CD4-positive, alpha-beta T cell treated with Interleukin-1 beta for 1 hour (primary cell): ENCODE results near the gene ZBED6.
"Not testable (repeated sequence)": the region's sequence is repeated elsewhere in the genome, so short reads cannot be mapped to it uniquely, and the experiment has no call there.

Source experiments
- DNase-seq, 2 donors: peaks; one replicate each; pipeline ENCODE4 v3.0.0-alpha.2; 2020 to 2022

ZBED6 gene

DNA sequence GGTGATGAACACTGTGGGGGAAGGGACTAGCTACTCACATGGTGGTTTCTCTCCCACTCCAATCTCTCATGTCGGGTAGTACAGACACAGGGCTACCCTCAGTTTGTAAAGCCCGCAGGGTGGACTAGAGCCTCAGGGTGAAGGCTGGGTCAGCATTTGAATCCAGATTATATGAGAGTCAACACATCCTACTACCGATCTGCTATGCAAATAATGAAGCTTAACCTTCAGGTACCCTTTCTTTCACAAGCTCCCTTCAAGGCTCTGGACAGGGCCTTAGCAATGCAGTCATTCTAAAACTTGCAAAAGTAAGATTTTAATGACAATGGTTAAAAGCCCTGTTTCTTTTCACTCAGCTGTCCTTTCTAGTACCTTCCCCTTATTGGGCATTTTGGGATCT lies 5.5 kb upstream of the ZBED6 start:
- DNase-seq, result no peak

DNA sequence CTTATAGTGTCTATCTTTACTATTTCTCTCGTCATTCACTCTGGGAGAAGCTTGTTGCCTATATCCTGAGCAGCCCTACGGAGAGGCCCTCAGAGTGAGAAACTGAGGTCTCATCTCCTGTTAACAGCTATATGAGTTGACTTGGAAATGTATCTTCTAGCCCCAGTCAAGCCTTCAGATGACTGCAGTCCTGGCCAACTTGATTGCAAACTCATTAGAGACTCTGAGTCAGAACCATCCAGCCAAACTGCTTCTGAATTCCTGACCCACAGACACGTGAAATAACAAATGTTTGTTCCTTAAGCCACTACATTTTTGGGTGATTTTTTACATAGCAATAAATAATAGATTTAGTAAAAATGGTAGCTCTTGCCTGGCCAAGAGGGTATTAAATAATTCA lies 3.9 kb upstream of the ZBED6 start:
- DNase-seq, result no peak

DNA sequence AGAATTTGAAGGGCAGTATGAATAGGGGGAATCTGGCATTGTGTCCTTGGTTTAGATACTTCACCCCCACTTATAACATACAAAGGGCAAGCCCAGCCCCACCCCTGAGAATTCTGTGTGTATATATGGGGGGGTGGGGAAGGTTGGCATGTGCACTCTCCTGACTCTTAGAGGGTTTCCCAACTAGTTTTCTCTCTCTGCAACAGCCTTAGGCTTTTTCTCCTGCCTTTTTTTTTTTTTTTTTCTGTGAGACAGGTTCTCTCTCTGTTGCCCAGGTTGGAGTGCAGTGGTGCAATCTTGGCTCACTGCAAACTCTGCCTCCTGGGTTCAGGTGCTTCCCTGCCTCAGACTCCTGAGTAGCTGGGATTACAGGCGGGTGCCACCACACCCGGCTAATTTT lies 2.9 kb upstream of the ZBED6 start:
- no peak for DNase-seq

DNA sequence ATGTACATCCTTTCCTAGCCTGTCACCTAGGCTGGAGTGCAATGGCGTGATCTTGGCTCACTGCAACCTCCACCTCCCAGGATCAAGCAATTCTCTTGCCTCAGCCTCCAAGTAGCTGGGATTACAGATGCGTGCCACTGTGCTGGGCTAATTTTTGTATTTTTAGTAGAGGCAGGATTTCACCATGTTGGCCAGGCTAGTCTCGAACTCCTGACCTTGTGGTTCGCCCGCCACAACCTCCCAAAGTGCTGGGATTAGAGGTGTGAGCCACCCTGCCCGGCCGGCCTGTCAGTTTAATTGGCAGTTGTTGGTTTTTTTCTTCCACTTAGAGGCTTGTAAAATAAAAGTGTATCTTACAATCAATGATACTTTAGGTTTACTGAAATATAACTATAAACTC lies 1.9 kb upstream of the ZBED6 start:
- DNase-seq, result not testable (repeated sequence)

DNA sequence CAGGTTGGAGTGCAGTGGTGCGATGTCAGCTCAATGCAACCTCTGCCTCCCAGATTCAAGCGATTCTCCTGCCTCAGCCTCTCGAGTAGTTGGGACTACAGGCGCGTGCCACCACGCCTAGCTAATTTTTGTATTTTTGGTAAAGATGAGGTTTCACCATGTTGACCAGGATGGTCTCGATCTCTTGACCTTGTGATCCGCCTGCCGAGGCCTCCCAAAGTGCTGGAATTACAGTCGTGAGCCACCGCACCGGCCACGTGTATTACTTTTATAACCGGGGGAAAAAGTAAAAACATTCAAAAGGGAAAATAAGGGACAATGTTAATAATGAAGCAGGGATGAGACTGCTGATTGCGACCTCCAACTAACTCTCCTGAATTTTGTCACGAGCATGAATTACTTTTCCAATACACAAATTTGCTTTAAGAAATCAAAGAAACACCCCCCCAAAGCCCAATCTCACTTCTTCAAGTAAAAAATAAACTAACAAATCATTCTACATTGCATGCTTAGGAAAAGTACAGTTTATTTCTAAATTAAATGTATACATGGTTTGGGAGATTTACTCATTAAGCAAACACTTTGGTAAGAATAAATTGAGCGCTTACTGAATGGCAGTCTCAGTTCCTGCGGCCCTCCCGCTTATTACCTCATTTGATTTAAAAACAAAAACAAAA lies 521 bp upstream of the ZBED6 start:
- no peak for DNase-seq

DNA sequence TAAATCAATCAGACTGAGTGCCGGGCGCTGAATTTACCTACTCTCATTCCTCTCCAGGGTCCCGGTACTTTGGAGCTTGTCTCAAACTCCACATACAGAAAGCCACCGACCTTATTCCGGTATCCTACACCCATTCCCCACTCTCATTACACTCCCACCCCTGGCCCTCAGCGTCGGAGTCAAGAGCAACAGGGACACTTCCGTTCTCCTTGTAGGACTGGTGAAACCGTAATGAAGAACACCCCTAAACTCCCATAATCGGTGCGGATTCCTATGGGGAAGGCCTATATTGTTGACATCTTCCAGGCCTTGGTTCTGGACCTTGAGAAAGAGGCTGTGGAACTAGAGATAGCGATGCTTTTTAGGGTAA lies 798 bp downstream of the ZBED6 start:
- peak; percentile 11 to 43 for DNase-seq

DNA sequence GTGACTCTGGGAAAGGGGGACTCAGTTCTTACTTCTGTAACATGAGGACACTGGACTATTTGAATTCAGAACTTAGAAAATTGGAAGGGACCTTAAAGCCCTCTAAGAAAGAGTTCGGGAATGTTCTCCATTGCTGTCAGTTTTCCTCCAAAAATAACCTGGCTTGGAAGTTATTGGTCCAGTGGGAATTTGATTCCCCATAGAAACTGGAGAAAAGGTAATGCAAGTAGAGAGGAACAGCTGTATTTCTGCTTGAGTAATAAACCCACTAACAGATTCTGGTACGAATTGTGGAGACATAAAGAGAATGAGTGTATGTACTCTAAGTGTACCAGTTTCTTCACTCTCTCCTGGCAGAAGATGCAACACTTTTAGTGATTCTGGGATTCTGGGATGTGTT lies 1.8 kb downstream of the ZBED6 start:
- DNase-seq, result no peak

DNA sequence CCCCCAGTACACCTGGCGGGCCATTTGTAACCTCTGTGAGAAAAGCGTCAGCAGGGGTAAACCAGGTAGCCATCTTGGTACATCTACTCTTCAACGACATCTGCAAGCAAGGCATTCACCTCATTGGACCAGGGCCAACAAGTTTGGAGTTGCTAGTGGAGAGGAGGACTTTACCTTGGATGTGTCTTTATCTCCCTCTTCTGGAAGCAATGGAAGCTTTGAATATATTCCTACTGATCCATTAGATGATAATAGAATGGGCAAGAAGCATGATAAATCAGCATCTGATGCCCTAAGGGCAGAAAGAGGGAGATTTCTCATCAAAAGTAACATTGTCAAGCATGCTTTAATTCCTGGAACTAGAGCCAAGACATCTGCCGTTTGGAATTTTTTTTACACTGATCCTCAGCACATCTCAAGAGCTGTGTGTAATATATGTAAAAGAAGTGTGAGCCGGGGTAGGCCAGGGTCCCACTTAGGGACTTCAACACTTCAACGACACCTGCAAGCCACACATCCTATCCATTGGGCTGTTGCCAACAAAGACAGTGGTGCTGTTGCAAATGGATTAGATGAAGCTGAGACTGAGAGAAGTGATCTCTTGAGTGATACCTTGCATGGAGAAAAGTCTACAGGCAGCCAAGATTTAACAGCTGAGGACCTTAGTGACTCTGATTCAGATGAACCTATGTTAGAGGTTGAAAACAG lies 2.7 kb downstream of the ZBED6 start:
- DNase-seq, result no peak

DNA sequence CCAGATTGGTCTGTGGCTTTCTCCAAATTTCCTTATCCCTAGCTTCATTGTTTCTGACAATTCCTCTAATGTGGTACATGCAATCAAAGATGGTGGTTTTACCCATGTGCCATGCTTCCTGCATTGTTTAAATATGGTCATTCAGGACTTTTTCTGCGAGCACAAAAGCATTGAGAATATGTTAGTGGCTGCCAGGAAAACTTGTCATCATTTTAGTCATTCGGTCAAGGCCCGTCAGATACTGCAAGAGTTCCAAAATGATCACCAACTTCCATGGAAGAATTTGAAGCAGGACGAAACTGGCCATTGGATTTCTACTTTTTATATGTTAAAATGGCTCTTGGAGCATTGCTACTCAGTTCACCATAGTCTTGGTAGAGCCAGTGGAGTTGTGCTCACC lies 3.7 kb downstream of the ZBED6 start:
- no peak for DNase-seq

DNA sequence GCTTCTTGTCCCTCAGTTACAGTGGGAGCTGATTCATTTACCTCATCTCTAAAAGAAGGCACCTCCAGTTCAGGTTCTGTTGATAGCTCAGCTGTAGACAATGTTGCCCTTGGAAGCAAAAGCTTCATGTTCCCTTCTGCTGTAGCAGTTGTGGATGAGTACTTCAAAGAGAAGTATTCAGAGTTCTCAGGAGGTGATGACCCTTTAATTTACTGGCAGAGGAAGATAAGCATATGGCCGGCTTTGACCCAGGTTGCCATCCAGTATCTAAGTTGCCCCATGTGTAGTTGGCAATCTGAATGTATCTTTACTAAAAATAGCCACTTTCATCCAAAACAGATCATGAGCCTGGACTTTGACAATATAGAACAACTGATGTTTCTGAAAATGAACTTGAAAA lies 4.5 kb downstream of the ZBED6 start:
- no peak for DNase-seq

DNA sequence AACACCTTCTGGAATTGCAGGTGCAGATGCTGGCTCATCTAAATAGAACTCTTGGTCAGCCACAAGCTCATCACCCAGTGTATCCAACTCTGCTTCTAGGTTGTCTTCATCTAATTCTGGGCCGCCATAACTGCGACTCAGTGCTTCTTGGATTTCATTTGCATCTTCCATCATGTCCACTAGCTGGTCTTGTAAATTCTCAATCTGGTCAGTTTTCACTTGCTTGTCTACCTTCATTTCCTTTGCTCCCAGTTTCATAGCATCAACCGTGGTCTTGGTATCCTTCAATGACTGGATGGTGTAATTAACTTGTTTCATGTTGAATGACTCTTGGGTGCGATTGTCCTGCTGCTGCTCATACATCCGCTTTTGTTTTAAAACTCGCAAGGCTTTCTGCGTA lies 10.3 kb downstream of the ZBED6 start:
- no peak for DNase-seq

DNA sequence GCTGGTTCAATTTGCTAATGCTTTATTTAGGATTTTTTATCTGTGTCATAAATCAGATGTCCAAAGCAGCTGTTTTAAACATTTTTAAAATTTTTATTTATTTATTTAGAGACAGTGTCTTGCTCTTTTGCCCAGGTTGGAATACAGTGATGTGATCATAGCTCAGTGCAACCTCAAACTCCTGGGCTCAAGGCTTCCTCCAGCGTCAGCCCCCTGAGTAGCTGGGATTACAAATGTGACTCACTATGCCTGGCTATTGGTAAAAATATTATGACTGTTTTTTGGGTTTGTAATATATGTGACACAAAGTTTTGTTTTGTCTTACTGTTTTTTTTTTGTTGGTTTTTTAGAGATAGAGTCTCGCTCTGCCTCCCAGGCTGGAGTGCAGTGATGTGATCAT lies 11.8 kb downstream of the ZBED6 start:
- no peak for DNase-seq

DNA sequence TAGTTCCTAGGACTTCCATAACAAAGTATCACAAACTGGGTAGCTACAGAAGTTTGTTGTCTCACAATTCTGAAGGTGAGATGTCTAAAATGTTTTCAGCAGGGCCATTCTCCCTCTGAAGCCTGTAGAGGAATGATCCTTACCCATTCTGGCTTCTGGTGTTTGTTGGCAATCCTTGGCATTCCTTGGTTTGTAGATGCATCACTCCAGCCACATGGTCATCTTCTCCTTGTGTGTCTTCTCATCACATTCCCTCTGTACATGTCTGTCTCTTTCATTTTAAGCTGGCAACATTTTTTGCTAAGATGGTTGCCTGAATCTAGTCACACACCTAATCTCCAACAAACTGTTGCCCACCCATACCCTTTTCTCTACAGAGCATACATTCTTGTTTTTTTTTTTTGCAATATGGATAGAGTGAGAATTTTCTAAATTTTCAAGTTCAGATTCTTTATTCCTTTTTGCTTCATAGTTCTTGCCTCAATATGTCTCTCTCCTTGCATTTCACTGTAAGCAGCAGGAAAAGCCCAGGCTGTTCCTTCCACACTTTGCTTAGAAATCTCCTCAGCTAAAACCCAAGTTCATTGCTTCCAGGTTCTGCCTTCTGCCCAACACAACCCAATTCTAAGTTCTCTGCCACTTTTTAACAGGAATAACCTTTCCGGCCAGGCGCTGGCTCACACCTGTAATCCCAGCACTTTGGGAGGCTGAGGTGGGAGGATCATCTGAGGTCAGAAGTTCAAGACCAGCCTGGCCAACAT lies 18.3 kb downstream of the ZBED6 start:
- DNase-seq, result no peak

DNA sequence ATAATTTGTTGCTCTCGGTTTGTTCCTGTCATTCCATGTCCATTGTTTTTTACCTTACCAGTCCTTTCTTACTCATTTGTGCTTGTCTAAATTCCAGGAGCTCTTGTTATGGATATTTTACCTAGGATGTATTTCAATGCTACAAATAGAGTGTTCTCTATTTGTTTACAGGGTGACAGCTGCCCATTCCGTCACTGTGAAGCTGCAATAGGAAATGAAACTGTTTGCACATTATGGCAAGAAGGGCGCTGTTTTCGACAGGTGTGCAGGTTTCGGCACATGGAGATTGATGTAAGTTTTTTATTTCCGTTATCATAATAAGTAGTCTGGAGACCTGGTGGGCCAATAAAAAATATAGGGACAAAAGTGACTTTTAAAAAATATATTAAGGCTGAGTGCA lies 23.0 kb downstream of the ZBED6 start:
- no peak for DNase-seq

DNA sequence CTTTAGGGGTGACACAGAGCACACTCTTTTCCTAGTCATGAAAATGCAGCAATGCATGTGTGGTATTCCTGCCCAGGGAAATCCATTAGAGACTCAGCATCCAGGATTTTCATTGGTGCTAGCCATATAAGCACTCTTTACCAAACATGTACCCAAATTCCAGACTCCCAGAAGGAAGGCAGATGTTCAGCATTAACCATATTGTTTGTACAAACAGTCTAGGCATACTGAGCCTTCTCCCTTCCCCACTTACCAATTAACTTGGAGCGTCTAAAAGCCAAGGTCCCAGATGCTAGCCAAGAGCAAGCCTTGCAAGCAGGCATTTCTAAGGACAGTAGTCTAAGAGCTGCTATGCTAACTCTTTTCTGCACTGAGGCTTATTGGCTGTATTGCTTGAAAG lies 27.9 kb downstream of the ZBED6 start:
- DNase-seq, result no peak

DNA sequence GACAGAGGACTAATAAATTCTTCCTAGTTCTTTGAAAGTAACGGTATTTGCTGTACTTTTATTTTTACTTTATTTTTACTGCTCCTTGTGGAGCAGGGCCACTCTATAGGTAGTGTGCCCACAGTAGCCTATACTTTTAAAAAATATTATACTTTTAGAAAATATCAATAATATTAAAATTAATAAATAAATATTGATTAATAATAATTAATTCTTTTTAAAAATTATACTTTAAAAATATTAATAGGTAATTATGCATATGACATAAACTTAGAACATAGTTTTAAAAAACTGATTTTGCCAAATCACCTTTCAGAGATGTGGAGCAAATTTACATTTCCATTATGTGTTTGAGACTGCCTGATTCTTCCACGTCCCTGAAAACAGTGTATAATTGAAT lies 30.8 kb downstream of the ZBED6 start:
- DNase-seq, result no peak

DNA sequence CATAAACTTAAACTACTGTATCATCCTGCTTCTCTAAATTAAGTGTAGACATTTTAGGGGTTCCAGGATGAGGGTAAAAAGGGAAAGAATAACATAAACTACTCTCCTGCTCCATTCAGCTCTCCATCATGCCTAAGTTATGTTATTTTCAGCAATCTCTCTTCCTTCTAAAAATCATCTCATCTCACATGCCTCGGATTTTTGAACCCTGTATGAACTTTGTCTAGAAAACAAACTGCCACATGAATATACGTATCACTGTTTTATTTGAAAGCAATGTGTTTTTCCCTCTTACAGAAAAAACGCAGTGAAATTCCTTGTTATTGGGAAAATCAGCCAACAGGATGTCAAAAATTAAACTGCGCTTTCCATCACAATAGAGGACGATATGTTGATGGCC lies 32.6 kb downstream of the ZBED6 start:
- DNase-seq, result no peak

DNA sequence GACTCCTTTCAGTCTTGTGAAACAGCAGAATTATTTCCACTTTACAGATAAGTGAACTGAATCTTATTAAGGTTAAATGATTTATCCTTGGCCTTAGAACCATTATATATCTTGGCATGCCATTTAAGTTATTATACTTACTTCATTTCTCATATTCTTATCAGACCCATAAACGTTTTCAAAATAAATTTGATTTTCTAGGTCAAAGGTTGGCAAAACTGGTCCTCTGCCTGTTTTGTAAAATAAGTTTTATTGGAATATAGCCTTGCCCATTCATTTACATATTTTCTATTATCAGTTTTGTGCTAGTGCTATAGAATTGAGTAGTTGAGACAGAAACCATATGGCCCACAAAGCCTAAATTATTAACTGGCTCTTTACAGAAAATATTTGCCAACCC lies 33.1 kb downstream of the ZBED6 start:
- DNase-seq, result no peak

DNA sequence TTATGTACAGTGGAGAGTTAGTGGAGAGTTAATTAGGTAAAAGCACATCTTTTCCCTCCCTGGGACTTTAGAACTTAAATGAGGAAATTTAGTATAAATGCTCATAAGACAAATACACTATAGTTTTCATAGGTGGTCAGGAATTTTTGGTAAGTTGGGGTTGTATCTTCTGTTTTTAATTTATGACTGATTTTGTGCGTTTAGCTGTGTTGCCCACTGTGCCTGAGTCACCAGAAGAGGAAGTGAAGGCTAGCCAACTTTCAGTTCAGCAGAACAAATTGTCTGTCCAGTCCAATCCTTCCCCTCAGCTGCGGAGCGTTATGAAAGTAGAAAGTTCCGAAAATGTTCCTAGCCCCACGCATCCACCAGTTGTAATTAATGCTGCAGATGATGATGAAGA lies 33.8 kb downstream of the ZBED6 start:
- not testable (repeated sequence) for DNase-seq

DNA sequence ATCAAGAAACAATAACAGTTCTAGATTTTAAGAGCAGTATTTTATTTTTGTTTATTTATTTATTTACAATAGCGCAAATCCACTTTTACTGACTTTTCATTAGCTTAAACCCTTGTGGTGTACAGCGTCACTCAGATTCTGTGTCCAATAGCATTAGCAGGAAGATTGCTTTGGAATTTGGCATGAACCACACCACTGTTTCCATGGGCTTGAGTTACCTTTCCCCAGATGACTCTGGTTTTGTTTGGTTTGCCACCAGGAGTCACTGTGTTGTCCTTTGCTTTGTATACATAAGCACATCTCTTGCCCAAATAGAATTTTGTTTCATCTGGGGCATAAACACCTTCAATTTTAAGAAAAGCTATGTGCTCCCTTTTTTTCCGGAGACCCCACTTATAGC lies 40.1 kb downstream of the ZBED6 start:
- no peak for DNase-seq

DNA sequence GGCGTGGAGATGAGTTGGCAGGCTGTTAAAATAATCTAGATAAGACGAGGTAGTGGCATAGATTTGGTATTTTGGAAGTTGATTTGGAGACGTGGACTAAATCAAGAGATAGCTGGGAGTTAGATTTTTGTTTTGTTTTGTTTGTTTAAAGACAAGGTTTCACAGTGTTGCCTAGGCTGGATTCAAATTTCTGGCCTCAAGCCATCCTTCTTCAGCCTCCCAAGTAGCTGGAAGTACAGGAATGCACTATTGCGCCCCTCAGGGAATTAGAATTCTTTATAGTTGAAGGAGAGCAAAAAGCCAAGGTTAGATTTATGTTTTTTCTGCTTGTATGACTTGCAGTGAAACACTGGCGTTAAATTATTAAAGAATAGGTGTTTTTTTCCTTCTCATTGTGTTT lies 43.7 kb downstream of the ZBED6 start:
- no peak for DNase-seq

DNA sequence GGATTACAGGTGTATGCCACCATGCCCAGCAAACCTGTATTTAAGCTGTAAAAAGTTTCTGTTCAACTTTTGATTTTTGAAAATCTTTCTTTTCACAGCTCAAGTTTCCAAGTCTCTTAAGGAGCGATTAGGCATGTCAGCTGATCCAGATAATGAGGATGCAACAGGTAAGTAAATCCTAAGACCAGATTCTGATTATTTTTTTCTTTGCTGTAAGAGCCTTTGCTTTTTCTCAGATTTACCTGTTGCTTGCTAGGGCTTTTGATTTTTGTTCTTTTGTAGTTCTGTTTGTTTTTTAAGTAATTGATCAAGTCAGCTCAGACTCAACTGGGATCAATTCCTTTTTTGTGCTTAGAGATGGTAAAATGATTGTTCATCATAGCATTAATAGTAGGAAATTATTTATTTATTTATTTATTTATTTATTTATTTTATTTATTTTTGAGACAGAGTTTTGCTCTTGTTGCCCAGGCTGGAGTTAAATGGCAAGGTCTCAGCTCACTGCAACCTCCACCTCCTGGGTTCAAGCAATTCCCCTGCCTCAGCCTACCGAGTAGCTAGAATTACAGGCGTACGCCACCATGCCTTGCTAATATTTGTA lies 44.9 kb downstream of the ZBED6 start:
- no peak for DNase-seq

DNA sequence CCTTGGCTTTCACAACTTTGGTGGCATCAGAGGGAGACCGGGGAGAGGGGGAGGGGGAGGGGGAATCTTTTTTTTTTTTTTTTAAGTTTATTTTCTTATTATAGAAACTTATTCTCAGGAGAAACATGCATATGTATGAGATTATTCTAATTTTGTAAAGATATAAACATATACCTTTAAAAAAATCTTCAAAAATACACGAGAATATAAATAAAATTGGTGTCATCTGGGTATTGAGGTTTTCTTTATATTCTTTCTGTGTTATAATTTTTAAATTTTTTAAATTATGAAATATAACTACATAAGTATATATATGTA lies 47.1 kb downstream of the ZBED6 start:
- DNase-seq, result no peak

DNA sequence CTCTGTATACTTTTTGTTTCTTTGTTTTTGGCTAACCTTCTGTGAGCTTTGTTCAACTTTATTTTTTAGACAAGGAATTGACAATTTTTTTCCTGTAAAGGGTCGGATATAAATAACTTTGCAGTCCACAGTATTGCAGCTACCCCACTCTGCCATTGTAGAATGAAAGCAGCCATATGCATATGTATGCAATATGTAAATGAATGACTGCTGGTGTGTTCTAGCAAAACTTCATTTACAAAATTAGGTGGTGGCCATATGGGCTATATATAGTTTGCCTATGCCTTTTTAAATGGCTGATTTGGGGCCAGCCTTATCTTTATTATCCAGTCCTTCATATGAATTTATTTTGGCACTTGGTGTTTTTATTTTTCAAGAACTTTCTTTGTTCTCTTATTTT lies 48.0 kb downstream of the ZBED6 start:
- no peak for DNase-seq
